ENCODE data around the gene GRM7. TPM values are rescaled to one million over a fixed set of nuclear protein-coding genes. Genes with fewer than 3 reads are reported as not detected.

Gene GRM7
- total and polyA plus RNA-seq, 2 experiments from 2014 or later: 0.40 TPM; not detected in 1

DNA sequence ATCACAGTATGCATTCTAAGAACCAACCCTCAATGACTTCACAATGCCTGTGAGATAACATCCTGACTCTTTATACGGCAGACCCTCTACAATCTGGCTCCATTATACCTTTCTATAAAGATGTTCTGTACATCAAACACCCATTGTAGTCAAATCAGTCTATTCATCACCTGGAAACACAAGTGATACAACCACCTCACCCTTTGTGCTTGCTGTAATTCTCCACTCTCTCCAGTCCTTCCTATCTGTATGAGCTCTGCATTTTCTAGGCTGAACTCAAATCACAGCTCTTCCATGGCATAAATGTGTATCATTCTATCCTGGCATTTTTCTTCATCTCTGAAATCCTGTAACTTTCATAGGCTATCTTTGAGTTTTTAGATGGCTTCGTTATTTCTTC lies 539.4 kb downstream of the GRM7 start (continued):
- TF ChIP-seq, protein P1, sequence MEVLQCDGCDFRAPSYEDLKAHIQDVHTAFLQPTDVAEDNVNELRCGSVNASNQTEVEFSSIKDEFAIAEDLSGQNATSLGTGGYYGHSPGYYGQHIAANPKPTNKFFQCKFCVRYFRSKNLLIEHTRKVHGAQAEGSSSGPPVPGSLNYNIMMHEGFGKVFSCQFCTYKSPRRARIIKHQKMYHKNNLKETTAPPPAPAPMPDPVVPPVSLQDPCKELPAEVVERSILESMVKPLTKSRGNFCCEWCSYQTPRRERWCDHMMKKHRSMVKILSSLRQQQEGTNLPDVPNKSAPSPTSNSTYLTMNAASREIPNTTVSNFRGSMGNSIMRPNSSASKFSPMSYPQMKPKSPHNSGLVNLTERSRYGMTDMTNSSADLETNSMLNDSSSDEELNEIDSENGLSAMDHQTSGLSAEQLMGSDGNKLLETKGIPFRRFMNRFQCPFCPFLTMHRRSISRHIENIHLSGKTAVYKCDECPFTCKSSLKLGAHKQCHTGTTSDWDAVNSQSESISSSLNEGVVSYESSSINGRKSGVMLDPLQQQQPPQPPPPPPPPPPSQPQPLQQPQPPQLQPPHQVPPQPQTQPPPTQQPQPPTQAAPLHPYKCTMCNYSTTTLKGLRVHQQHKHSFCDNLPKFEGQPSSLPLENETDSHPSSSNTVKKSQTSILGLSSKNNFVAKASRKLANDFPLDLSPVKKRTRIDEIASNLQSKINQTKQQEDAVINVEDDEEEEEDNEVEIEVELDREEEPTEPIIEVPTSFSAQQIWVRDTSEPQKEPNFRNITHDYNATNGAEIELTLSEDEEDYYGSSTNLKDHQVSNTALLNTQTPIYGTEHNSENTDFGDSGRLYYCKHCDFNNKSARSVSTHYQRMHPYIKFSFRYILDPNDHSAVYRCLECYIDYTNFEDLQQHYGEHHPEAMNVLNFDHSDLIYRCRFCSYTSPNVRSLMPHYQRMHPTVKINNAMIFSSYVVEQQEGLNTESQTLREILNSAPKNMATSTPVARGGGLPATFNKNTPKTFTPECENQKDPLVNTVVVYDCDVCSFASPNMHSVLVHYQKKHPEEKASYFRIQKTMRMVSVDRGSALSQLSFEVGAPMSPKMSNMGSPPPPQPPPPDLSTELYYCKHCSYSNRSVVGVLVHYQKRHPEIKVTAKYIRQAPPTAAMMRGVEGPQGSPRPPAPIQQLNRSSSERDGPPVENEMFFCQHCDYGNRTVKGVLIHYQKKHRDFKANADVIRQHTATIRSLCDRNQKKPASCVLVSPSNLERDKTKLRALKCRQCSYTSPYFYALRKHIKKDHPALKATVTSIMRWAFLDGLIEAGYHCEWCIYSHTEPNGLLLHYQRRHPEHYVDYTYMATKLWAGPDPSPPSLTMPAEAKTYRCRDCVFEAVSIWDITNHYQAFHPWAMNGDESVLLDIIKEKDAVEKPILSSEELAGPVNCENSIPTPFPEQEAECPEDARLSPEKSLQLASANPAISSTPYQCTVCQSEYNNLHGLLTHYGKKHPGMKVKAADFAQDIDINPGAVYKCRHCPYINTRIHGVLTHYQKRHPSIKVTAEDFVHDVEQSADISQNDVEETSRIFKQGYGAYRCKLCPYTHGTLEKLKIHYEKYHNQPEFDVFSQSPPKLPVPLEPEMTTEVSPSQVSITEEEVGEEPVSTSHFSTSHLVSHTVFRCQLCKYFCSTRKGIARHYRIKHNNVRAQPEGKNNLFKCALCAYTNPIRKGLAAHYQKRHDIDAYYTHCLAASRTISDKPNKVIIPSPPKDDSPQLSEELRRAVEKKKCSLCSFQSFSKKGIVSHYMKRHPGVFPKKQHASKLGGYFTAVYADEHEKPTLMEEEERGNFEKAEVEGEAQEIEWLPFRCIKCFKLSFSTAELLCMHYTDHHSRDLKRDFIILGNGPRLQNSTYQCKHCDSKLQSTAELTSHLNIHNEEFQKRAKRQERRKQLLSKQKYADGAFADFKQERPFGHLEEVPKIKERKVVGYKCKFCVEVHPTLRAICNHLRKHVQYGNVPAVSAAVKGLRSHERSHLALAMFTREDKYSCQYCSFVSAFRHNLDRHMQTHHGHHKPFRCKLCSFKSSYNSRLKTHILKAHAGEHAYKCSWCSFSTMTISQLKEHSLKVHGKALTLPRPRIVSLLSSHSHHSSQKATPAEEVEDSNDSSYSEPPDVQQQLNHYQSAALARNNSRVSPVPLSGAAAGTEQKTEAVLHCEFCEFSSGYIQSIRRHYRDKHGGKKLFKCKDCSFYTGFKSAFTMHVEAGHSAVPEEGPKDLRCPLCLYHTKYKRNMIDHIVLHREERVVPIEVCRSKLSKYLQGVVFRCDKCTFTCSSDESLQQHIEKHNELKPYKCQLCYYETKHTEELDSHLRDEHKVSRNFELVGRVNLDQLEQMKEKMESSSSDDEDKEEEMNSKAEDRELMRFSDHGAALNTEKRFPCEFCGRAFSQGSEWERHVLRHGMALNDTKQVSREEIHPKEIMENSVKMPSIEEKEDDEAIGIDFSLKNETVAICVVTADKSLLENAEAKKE (CRISPR knock-in tag; IDR thresholded peaks at IDR 0.05): no peak
- TF ChIP-seq CREB1 (CRISPR knock-in tag; IDR thresholded peaks at IDR 0.05; ENCODE audit: low read depth): no peak
- no peak for TF ChIP-seq POLR2AphosphoS5 (IDR thresholded peaks at IDR 0.05; ENCODE audit: low read depth)

DNA sequence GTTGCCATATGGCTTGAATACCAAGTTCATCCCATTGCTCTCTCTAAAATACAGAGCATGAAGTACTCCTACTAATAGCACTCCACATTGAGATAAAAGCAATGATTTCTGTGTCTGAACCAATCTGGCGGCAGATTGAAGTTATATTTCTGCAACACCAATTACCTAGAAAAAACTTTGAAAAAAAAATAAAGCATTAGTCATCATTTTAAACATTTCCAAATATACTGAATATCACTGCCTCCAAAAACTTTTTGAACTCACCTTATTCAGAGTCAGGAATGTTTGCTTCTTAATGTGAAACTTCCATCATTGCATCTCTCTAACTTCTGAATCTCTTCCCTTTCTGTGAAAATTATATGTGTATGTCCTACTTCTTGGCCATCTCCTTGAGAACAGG lies 540.5 kb downstream of the GRM7 start:
- Histone ChIP-seq H3K4me3 (no peak overlapping the region), H3K9me2 (ENCODE audit: insufficient read depth) (no peaks in the 10 kb centered on the region), H3F3A (replicated peaks; ENCODE audit: low read depth) (no peaks in the 10 kb centered on the region), H3K79me2 (replicated peaks; ENCODE audit: insufficient read depth) (no peaks in the 10 kb centered on the region), H3K4me2 (no peak overlapping the region), H3K36me3 (ENCODE audit: insufficient read depth) (no peaks in the 10 kb centered on the region; the same call in 1 of the 2 replicates), H3K27ac (ENCODE audit: low read depth) (no peak overlapping the region), H2AFZ (no peak overlapping the region), H3K27me3 (ENCODE audit: insufficient read depth) (no peaks in the 10 kb centered on the region), H3K4me1 (ENCODE audit: insufficient read depth) (no peaks in the 10 kb centered on the region), H4K20me1 (replicated peaks; ENCODE audit: insufficient read depth) (no peaks in the 10 kb centered on the region)
- no peaks in the 10 kb centered on the region for H3K36me3 Mint-ChIP-seq (ENCODE audit: low read depth)
- no peak overlapping the region for H3K27ac Mint-ChIP-seq
- no peak for TF ChIP-seq EZH2phosphoT487 (IDR thresholded peaks at IDR 0.05; ENCODE audit: unreplicated experiment)
- H3K27me3 Mint-ChIP-seq (ENCODE audit: insufficient read depth, low read depth, poor library complexity): peaks cover 3% of the 10 kb centered on the region
- no peaks in the 10 kb centered on the region for H3K4me1 Mint-ChIP-seq
- H3K4me3 Mint-ChIP-seq: no peak overlapping the region
- DNase-seq (ENCODE audit: low spot score): no peak
- H3K9me3 Mint-ChIP-seq: peaks cover 8% of the 10 kb centered on the region; the same call in 2 of the 3 replicates
- no peak for ATAC-seq

- no peak for DNase-seq (ENCODE audit: low spot score)
- no peak overlapping the region for H3K4me3 Mint-ChIP-seq
- H3K9me2 ChIP-seq (ENCODE audit: insufficient read depth): no peaks in the 10 kb centered on the region
- H3F3A ChIP-seq (replicated peaks; ENCODE audit: low read depth): no peaks in the 10 kb centered on the region
- no peaks in the 10 kb centered on the region for H3K4me1 Mint-ChIP-seq
- H3K79me2 ChIP-seq (replicated peaks; ENCODE audit: insufficient read depth): no peaks in the 10 kb centered on the region
- no peaks in the 10 kb centered on the region for H3K36me3 Mint-ChIP-seq (ENCODE audit: low read depth)
- H3K9me3 Mint-ChIP-seq: no peaks in the 10 kb centered on the region; the same call in 2 of the 3 replicates
- no peak overlapping the region for H3K4me3 ChIP-seq
- ATAC-seq: no peak
- no peak overlapping the region for H3K27ac ChIP-seq (ENCODE audit: low read depth)
- H3K27me3 Mint-ChIP-seq (ENCODE audit: insufficient read depth, low read depth, poor library complexity): peaks cover 3% of the 10 kb centered on the region
- H3K4me1 ChIP-seq (ENCODE audit: insufficient read depth): no peaks in the 10 kb centered on the region
- no peak overlapping the region for H2AFZ ChIP-seq
- H3K27me3 ChIP-seq (ENCODE audit: insufficient read depth): no peaks in the 10 kb centered on the region
- H4K20me1 ChIP-seq (replicated peaks; ENCODE audit: insufficient read depth): no peaks in the 10 kb centered on the region
- no peaks in the 10 kb centered on the region for H3K36me3 ChIP-seq (ENCODE audit: insufficient read depth)
- no peak overlapping the region for H3K4me2 ChIP-seq
- H3K27ac Mint-ChIP-seq: no peak overlapping the region
- TF ChIP-seq ETS1 (IDR thresholded peaks at IDR 0.05) (no peak), POLR2AphosphoS5 (IDR thresholded peaks at IDR 0.05; ENCODE audit: low read depth) (no peak), JUNB (IDR thresholded peaks at IDR 0.05; ENCODE audit: unreplicated experiment) (no peak), EZH2phosphoT487 (IDR thresholded peaks at IDR 0.05; ENCODE audit: unreplicated experiment) (no peak), CREB1 (CRISPR knock-in tag; IDR thresholded peaks at IDR 0.05; ENCODE audit: low read depth) (no peak)
Measured at GRCh38 chr3:7407107-7407506, 546.2 kb downstream of the GRM7 start.
